ENCODE results near the gene ANLN.

GRCh38 chr7:36409180-36409579 lies 19.5 kb downstream of the ANLN start:
- TF ChIP-seq POLR2AphosphoS5 (IDR thresholded peaks at IDR 0.05; ENCODE audit: low read depth, low read length) (no peak), TCF7L2 (IDR thresholded peaks at IDR 0.05; ENCODE audit: low read depth, low read length) (no peak), SIN3A (IDR thresholded peaks at IDR 0.05; ENCODE audit: borderline replicate concordance, insufficient read depth, low read depth, low read length) (no peak)
- TF ChIP-seq, protein P1, sequence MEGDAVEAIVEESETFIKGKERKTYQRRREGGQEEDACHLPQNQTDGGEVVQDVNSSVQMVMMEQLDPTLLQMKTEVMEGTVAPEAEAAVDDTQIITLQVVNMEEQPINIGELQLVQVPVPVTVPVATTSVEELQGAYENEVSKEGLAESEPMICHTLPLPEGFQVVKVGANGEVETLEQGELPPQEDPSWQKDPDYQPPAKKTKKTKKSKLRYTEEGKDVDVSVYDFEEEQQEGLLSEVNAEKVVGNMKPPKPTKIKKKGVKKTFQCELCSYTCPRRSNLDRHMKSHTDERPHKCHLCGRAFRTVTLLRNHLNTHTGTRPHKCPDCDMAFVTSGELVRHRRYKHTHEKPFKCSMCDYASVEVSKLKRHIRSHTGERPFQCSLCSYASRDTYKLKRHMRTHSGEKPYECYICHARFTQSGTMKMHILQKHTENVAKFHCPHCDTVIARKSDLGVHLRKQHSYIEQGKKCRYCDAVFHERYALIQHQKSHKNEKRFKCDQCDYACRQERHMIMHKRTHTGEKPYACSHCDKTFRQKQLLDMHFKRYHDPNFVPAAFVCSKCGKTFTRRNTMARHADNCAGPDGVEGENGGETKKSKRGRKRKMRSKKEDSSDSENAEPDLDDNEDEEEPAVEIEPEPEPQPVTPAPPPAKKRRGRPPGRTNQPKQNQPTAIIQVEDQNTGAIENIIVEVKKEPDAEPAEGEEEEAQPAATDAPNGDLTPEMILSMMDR (IDR thresholded peaks at IDR 0.05), result no peak
- TF ChIP-seq, protein P2, sequence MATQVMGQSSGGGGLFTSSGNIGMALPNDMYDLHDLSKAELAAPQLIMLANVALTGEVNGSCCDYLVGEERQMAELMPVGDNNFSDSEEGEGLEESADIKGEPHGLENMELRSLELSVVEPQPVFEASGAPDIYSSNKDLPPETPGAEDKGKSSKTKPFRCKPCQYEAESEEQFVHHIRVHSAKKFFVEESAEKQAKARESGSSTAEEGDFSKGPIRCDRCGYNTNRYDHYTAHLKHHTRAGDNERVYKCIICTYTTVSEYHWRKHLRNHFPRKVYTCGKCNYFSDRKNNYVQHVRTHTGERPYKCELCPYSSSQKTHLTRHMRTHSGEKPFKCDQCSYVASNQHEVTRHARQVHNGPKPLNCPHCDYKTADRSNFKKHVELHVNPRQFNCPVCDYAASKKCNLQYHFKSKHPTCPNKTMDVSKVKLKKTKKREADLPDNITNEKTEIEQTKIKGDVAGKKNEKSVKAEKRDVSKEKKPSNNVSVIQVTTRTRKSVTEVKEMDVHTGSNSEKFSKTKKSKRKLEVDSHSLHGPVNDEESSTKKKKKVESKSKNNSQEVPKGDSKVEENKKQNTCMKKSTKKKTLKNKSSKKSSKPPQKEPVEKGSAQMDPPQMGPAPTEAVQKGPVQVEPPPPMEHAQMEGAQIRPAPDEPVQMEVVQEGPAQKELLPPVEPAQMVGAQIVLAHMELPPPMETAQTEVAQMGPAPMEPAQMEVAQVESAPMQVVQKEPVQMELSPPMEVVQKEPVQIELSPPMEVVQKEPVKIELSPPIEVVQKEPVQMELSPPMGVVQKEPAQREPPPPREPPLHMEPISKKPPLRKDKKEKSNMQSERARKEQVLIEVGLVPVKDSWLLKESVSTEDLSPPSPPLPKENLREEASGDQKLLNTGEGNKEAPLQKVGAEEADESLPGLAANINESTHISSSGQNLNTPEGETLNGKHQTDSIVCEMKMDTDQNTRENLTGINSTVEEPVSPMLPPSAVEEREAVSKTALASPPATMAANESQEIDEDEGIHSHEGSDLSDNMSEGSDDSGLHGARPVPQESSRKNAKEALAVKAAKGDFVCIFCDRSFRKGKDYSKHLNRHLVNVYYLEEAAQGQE (IDR thresholded peaks at IDR 0.05; ENCODE audit: insufficient read depth in 1 of 2, low read depth in 2 of 2, low read length in 1 of 2), result no peak

Data from Panc1 (cell line).